SU-DHL-6 (cell line): ENCODE results near the gene RPS28.

Experiments
- H2AFZ ChIP-seq: fragments of 200-600 bp; sonication (generic); 2 replicates; pipeline ENCODE4 v1.6.1; 2014; ENCODE audit warnings: low read depth, mild to moderate bottlenecking, moderate library complexity, mixed read lengths, antibody characterized with exemption, low read length; ENCODE audit not compliant: severe bottlenecking
- H3F3A ChIP-seq: fragments of 200-600 bp; shearing (Covaris generic); 2 replicates; pipeline ENCODE4 v1.6.0; 2016; ENCODE audit warnings: antibody characterized with exemption, mild to moderate bottlenecking; ENCODE audit not compliant: insufficient read depth
- H3K27ac ChIP-seq: fragments of 200-600 bp; sonication (generic); 2 replicates; pipeline ENCODE4 v1.5.1; 2016; ENCODE audit warnings: low read depth, mild to moderate bottlenecking, low read length, moderate library complexity, mixed read lengths
- H3K27me3 ChIP-seq: fragments of 200-600 bp; sonication (generic), shearing (Covaris generic); 2 replicates; pipeline ENCODE4 v1.6.0; 2014; ENCODE audit warnings: mild to moderate bottlenecking, low read length
- H3K36me3 ChIP-seq: fragments of 200-600 bp; sonication (generic); 2 replicates; pipeline ENCODE4 v1.6.1; 2014; ENCODE audit warnings: mild to moderate bottlenecking, low read length, mixed read lengths
- H3K4me2 ChIP-seq: fragments of 300-600, 200-600 bp; shearing (Covaris generic), sonication (generic); 2 replicates; pipeline ENCODE4 v1.6.0; 2014; ENCODE audit warnings: low read length, low read depth, mild to moderate bottlenecking; ENCODE audit not compliant: poor library complexity, severe bottlenecking
- H3K4me3 ChIP-seq: fragments of 200-600 bp; sonication (generic); 2 replicates; pipeline ENCODE4 v1.5.1; 2014; ENCODE audit warnings: antibody characterized with exemption, low read length, mild to moderate bottlenecking, mixed read lengths; ENCODE audit not compliant: insufficient read depth, poor library complexity, severe bottlenecking
- H3K79me2 ChIP-seq: fragments of 200-600 bp; sonication (generic); 2 replicates; pipeline ENCODE4 v1.6.1; 2014; ENCODE audit warnings: mild to moderate bottlenecking, low read length, moderate library complexity; ENCODE audit not compliant: insufficient read depth
- H3K9ac ChIP-seq: fragments of 200-600 bp; sonication (generic); 2 replicates; pipeline ENCODE4 v1.7.0; 2014; ENCODE audit warnings: mild to moderate bottlenecking, low read length
- H3K9me2 ChIP-seq: fragments of 200-600 bp; sonication (generic); replicated peaks from 2 replicates; pipeline ENCODE4 v1.6.1; 2014; ENCODE audit warnings: low read length; ENCODE audit not compliant: insufficient read depth
- H3K9me3 ChIP-seq: fragments of 200-600 bp; sonication (generic); 2 replicates; pipeline ENCODE4 v1.6.1; 2014; ENCODE audit warnings: low read length, mixed read lengths; ENCODE audit not compliant: insufficient read depth
- H4K20me1 ChIP-seq: fragments of 200-600 bp; sonication (generic); 2 replicates; pipeline ENCODE4 v1.6.1; 2014; ENCODE audit warnings: low read depth, mild to moderate bottlenecking, antibody characterized with exemption, low read length, moderate library complexity, mixed read lengths
- EZH2phosphoT487 ChIP-seq: fragments of 200-600 bp; sonication (generic), shearing (Covaris generic); conservative IDR thresholded peaks from 2 replicates; pipeline ENCODE4 v1.6.1; 2018; ENCODE audit warnings: mild to moderate bottlenecking, antibody characterized with exemption, low read length, moderate library complexity, mixed read lengths
- TF ChIP-seq, protein P1 (sequence below): fragments of 200-600 bp; sonication (generic); IDR thresholded peaks from one replicate; pipeline ENCODE4 v1.5.1; 2017; ENCODE audit warnings: antibody characterized with exemption, mild to moderate bottlenecking, low read length, moderate library complexity; ENCODE audit not compliant: insufficient read depth, poor library complexity, severe bottlenecking

Gene RPS28

DNA sequence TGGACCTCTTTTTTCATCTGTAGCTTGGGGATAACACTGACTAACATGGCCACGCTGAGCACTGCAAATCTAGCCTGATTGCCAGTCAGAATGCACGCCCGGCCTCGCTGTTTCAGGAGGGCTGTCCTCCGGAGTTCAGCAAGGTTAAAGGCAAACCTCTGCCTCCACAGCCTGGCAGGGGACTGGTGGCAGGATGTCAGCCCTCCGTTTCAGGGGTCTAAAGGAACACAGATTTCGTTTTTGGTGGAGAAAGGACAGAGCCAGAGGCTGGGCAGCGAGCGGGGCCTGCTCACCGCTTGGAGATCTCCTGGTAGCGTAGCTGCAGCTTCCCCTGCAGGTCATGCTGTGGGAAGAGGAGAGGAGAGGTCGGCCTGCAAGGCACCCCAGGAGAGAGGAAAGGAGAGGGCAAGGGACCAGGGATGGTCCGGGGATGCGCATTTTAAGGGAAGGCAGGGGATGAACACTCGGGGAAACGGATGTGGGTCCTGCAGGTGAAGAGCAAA is 681 bp upstream of the RPS28 start:
- peak overlapping the region; percentile 33 for H2AFZ ChIP-seq
- peak overlapping the region; percentile 92 for H3K9ac ChIP-seq
- H3K4me2 ChIP-seq, result peak overlapping the region; percentile 89
- H3K27ac ChIP-seq, result peak overlapping the region; percentile 52
- peaks cover 21% of the 10 kb centered on the region for H3F3A ChIP-seq
- no peak for TF ChIP-seq EZH2phosphoT487
- TF ChIP-seq, protein P1, sequence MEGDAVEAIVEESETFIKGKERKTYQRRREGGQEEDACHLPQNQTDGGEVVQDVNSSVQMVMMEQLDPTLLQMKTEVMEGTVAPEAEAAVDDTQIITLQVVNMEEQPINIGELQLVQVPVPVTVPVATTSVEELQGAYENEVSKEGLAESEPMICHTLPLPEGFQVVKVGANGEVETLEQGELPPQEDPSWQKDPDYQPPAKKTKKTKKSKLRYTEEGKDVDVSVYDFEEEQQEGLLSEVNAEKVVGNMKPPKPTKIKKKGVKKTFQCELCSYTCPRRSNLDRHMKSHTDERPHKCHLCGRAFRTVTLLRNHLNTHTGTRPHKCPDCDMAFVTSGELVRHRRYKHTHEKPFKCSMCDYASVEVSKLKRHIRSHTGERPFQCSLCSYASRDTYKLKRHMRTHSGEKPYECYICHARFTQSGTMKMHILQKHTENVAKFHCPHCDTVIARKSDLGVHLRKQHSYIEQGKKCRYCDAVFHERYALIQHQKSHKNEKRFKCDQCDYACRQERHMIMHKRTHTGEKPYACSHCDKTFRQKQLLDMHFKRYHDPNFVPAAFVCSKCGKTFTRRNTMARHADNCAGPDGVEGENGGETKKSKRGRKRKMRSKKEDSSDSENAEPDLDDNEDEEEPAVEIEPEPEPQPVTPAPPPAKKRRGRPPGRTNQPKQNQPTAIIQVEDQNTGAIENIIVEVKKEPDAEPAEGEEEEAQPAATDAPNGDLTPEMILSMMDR, result no peak
- peaks cover 14% of the 10 kb centered on the region; the same call in 1 of the 2 replicates for H3K36me3 ChIP-seq
- peaks cover 9% of the 10 kb centered on the region; the same call in 1 of the 2 replicates for H4K20me1 ChIP-seq
- H3K4me3 ChIP-seq, result peak overlapping the region; percentile 95
- no peaks in the 10 kb centered on the region for H3K9me3 ChIP-seq
- peaks cover 34% of the 10 kb centered on the region for H3K79me2 ChIP-seq
- H3K9me2 ChIP-seq, result no peaks in the 10 kb centered on the region
- no peaks in the 10 kb centered on the region for H3K27me3 ChIP-seq

DNA sequence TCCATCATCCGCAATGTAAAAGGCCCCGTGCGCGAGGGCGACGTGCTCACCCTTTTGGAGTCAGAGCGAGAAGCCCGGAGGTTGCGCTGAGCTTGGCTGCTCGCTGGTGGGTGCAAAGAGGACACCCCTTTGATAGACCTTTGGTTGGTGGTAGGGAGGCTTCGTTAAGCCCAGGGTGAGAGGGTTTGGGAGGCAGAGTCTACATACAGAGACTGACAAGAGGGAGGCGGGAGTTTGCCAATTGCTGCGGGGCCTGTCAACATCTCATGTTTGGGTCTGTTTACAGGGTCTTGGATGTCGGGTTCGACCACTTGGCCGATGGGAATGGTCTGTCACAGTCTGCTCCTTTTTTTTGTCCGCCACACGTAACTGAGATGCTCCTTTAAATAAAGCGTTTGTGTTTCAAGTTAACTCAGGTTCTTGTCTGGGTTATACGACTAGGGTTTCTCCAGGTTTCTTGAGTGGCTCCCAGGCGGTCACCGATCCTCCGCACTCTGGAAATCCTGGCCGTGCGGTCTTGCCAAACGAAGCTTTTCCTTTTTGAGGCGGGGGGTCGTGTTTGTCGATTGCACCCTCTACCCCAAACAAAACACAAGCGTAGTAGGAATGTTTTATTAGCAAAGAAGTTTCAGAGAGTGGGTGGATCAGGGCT is 816 bp downstream of the RPS28 start:
- H3K27me3 ChIP-seq, result no peaks in the 10 kb centered on the region
- peak overlapping the region; percentile 41 for H3K27ac ChIP-seq
- peaks cover 34% of the 10 kb centered on the region for H3K79me2 ChIP-seq
- no peaks in the 10 kb centered on the region for H3K9me2 ChIP-seq
- peak overlapping the region; percentile 59 for H3K4me2 ChIP-seq
- peaks cover 9% of the 10 kb centered on the region; the same call in 1 of the 2 replicates for H4K20me1 ChIP-seq
- H3K9ac ChIP-seq, result peak overlapping the region; percentile 92
- no peaks in the 10 kb centered on the region for H3K9me3 ChIP-seq
- H2AFZ ChIP-seq, result no peak overlapping the region
- TF ChIP-seq, protein P1, result no peak
- TF ChIP-seq EZH2phosphoT487, result no peak
- peak overlapping the region; percentile 95 for H3K4me3 ChIP-seq
- peaks cover 14% of the 10 kb centered on the region; the same call in 1 of the 2 replicates for H3K36me3 ChIP-seq
- H3F3A ChIP-seq, result peaks cover 21% of the 10 kb centered on the region

DNA sequence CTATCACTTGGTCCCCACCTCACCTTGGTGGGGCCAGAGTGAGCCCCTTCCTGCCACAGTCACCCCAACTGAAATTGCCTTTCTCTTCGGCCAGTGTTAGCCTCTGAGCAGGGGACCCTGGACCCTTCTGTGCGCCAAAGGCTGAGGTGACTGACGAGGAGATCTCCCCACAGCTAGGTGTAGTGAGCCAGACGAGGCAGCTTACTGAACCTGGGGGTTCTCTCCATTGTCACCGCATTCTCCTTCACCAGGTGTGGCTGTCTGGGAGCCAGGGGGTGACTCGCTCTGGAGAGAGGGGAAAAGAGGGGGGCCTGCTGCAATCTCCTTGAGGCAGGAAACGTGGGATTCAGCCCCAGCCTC is 1.3 kb downstream of the RPS28 start:
- H3K27ac ChIP-seq, result no peak overlapping the region
- peak overlapping the region; percentile 92 for H3K9ac ChIP-seq
- no peaks in the 10 kb centered on the region for H3K27me3 ChIP-seq
- H4K20me1 ChIP-seq, result peaks cover 9% of the 10 kb centered on the region; the same call in 1 of the 2 replicates
- peak overlapping the region; percentile 59 for H3K4me2 ChIP-seq
- TF ChIP-seq EZH2phosphoT487, result no peak
- TF ChIP-seq, protein P1, result no peak
- peak overlapping the region; percentile 95 for H3K4me3 ChIP-seq
- peaks cover 14% of the 10 kb centered on the region; the same call in 1 of the 2 replicates for H3K36me3 ChIP-seq
- no peaks in the 10 kb centered on the region for H3K9me3 ChIP-seq
- H3K9me2 ChIP-seq, result no peaks in the 10 kb centered on the region
- no peak overlapping the region for H2AFZ ChIP-seq
- H3F3A ChIP-seq, result peaks cover 18% of the 10 kb centered on the region
- H3K79me2 ChIP-seq, result peaks cover 34% of the 10 kb centered on the region
